Limb (tissue), 2 donors: ENCODE data around the gene KLHL29.
A peak's percentile ranks its signal among the peaks of the same experiment; 100 is the strongest.

Experiments used
- DNase-seq, 2 donors: peaks; one replicate each; pipeline ENCODE4 v3.0.0-alpha.2; 2016; ENCODE audit errors: extremely low spot score in 2 of 2

KLHL29 gene

GRCh38 chr2:23627236-23628009 is 242.4 kb downstream of the KLHL29 start:
- DNase-seq = no peak

- DNase-seq = peak in 1 of 2 donors; percentile 16
Measured at GRCh38 chr2:23628926-23629771, 244.2 kb downstream of the KLHL29 start.

GRCh38 chr2:23629772-23630480 is 244.9 kb downstream of the KLHL29 start:
- no peak for DNase-seq

- no peak for DNase-seq
Measured at GRCh38 chr2:23630961-23631360, 246.0 kb downstream of the KLHL29 start.

- DNase-seq = no peak
Measured at GRCh38 chr2:23631389-23631788, 246.4 kb downstream of the KLHL29 start.

GRCh38 chr2:23632386-23632785 is 247.4 kb downstream of the KLHL29 start:
- no peak for DNase-seq

GRCh38 chr2:23632831-23633395 is 247.9 kb downstream of the KLHL29 start:
- no peak for DNase-seq

- DNase-seq = no peak
Measured at GRCh38 chr2:23633966-23634365, 249.0 kb downstream of the KLHL29 start.

GRCh38 chr2:23635442-23636340 is 250.7 kb downstream of the KLHL29 start:
- DNase-seq = no peak

GRCh38 chr2:23636426-23636825 is 251.4 kb downstream of the KLHL29 start:
- no peak for DNase-seq

- peak; percentile 52 to 63 for DNase-seq
Measured at GRCh38 chr2:23637011-23637778, 252.2 kb downstream of the KLHL29 start.

GRCh38 chr2:23639406-23639982 is 254.5 kb downstream of the KLHL29 start:
- DNase-seq = no peak

- DNase-seq = no peak
Measured at GRCh38 chr2:23640711-23641110, 255.7 kb downstream of the KLHL29 start.

GRCh38 chr2:23642516-23642915 is 257.5 kb downstream of the KLHL29 start:
- no peak for DNase-seq

- no peak for DNase-seq
Measured at GRCh38 chr2:23645230-23645808, 260.3 kb downstream of the KLHL29 start.

GRCh38 chr2:23647563-23647962 is 262.6 kb downstream of the KLHL29 start:
- DNase-seq = no peak

GRCh38 chr2:23649303-23649702 is 264.3 kb downstream of the KLHL29 start:
- no peak for DNase-seq

GRCh38 chr2:23649819-23650218 is 264.8 kb downstream of the KLHL29 start:
- DNase-seq = no peak
